Measurements from ENCODE around the gene MLPH. TPM values are rescaled to one million over a fixed set of nuclear protein-coding genes. Genes with fewer than 3 reads are reported as not detected.

Gene MLPH
- total RNA-seq, 1 donor from 2014 or later = 91.0 TPM

DNA sequence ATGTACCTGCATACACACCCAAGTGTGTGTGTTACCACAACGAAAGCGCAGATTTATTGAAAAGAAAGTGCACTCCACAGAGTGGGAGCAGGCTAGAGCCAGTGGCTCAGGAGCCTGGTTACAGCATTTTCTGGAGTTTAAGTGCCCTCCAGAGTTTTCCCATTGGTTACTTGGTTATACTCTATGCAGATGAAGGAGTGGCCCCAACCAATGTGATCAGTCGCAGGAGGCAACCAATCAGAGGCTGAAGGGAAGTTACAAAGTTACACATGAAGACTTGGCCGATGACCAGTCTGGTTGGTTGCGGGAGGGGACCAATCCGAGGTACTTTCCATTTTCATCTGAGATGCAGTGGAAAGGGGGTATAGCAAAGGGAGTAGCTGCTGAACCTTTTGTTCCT lies 65.9 kb downstream of the MLPH start:
- Histone ChIP-seq H3K4me3 (no peak overlapping the region), H3K27me3 (no peaks in the 10 kb centered on the region), H3K27ac (no peak overlapping the region), H3K9me3 (peaks cover 3 to 13% of the 10 kb centered on the region in 2 donors), H3K36me3 (no peaks in the 10 kb centered on the region), H3K4me1 (no peaks in the 10 kb centered on the region)
- TF ChIP-seq, protein P1, sequence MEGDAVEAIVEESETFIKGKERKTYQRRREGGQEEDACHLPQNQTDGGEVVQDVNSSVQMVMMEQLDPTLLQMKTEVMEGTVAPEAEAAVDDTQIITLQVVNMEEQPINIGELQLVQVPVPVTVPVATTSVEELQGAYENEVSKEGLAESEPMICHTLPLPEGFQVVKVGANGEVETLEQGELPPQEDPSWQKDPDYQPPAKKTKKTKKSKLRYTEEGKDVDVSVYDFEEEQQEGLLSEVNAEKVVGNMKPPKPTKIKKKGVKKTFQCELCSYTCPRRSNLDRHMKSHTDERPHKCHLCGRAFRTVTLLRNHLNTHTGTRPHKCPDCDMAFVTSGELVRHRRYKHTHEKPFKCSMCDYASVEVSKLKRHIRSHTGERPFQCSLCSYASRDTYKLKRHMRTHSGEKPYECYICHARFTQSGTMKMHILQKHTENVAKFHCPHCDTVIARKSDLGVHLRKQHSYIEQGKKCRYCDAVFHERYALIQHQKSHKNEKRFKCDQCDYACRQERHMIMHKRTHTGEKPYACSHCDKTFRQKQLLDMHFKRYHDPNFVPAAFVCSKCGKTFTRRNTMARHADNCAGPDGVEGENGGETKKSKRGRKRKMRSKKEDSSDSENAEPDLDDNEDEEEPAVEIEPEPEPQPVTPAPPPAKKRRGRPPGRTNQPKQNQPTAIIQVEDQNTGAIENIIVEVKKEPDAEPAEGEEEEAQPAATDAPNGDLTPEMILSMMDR (IDR thresholded peaks at IDR 0.05) = no peak
- intact Hi-C loops (cut with DNase I) = no loop called here
- no peak for DNase-seq (ENCODE audit: low spot score in 2 of 2)

DNA sequence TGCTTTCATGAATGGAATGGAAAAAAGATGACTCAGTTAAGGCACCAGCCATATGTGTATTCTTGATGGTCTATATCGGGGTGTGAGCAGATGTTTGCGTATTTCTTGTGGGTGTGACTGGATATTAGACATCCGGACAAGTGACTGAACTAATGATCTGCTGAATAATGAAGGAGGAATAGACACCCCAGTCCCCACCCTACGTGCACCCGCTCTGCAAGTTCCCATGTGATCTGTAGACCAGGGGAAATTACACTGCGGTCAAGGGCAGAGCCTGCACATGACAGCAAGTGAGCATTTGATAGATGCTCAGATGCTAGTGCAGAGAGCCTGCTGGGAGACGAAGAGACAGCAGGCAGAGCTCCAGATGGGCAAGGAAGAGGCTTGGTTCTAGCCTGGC lies 66.9 kb downstream of the MLPH start:
- Histone ChIP-seq H3K4me3 (no peak overlapping the region), H3K36me3 (no peaks in the 10 kb centered on the region), H3K4me1 (no peaks in the 10 kb centered on the region), H3K27ac (no peak overlapping the region), H3K27me3 (no peaks in the 10 kb centered on the region), H3K9me3 (peaks cover 3 to 13% of the 10 kb centered on the region in 2 donors)
- intact Hi-C loops (cut with DNase I) = no loop called here
- TF ChIP-seq, protein P1 (IDR thresholded peaks at IDR 0.05) = no peak
- no peak for DNase-seq (ENCODE audit: low spot score in 2 of 2)

GRCh38 chr2:237555560-237555959 lies 68.5 kb downstream of the MLPH start:
- no peaks in the 10 kb centered on the region for H3K4me1 ChIP-seq
- intact Hi-C loops (cut with DNase I) = no loop called here
- no peak for DNase-seq (ENCODE audit: low spot score in 2 of 2)
- H3K36me3 ChIP-seq = no peaks in the 10 kb centered on the region
- H3K27me3 ChIP-seq = no peaks in the 10 kb centered on the region
- peaks cover 3 to 13% of the 10 kb centered on the region in 2 donors for H3K9me3 ChIP-seq
- H3K4me3 ChIP-seq = no peak overlapping the region
- no peak overlapping the region for H3K27ac ChIP-seq
- TF ChIP-seq, protein P1 (IDR thresholded peaks at IDR 0.05) = no peak

DNA sequence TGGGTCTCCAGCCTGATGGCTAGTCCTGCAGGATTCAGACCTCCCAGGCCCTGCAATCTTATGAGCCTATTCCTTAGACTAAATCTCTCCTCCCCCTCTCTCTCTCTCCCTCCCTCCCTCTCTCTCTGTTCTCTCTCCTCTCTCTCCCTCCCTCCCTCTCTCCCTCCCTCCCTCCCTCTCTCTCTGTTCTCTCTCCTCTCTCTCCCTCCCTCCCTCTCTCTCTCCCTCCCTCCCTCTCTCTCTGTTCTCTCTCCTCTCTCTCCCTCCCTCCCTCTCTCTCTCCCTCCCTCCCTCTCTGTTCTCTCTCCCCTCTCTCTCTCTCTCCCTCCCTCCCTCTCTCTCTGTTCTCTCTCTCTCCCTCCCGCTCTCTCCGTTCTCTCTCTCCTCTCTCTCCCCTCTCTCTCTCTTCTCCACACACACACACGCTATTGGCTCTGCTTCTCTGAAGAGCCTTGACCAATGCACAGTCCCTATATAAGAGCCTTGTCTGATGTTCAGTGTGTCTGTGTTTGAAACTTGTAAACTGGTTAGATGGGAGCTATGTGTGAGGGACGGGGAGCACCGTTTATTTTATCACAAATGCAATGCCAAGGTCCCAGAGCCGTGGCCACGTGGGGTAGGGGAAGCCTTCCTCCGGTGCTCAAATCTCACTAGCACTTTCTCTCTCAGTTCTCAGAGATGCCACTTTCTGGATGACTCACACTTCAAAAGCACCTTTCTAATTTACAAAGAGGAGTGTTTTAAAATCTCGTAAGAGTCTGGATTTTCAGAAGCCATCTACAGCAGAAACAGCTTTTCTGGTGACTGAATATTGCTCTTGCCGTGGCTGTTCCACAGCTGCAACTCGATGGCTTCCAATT lies 70.0 kb downstream of the MLPH start:
- no peaks in the 10 kb centered on the region for H3K27me3 ChIP-seq
- H3K4me1 ChIP-seq = no peaks in the 10 kb centered on the region
- intact Hi-C loops (cut with DNase I) = no loop called here
- TF ChIP-seq, protein P1 (IDR thresholded peaks at IDR 0.05) = no peak
- no peak overlapping the region for H3K4me3 ChIP-seq
- no peak for DNase-seq (ENCODE audit: low spot score in 2 of 2)
- H3K27ac ChIP-seq = no peak overlapping the region
- no peaks in the 10 kb centered on the region for H3K36me3 ChIP-seq
- peaks cover 3 to 13% of the 10 kb centered on the region in 2 donors for H3K9me3 ChIP-seq

DNA sequence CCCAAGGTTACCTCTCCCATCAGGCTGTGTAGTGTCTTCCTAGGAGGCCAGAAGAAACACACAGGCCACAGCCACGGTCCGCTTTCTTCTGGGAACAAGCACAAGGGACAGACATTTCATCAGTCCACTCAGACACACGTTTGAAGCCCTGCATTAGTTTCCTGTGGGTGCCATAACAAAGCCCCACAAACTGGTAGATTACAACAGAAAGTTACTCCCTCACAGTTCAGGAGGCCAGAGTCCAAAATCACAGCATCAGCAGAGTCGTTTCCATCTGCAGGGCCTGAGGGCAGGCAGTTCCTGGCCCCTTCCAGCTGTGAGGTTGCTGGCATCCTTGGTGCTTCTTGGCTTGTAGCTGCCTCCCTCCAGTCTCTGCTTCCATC lies 70.6 kb downstream of the MLPH start:
- TF ChIP-seq, protein P1 (IDR thresholded peaks at IDR 0.05) = no peak
- intact Hi-C loops (cut with DNase I) = no loop called here
- Histone ChIP-seq H3K36me3 (no peaks in the 10 kb centered on the region), H3K27ac (no peak overlapping the region), H3K4me3 (no peak overlapping the region), H3K9me3 (peaks cover 3 to 13% of the 10 kb centered on the region in 2 donors), H3K4me1 (no peaks in the 10 kb centered on the region), H3K27me3 (no peaks in the 10 kb centered on the region)
- DNase-seq (ENCODE audit: low spot score in 2 of 2) = no peak

All from ascending aorta (tissue), 2 donors.